NCI-H1436 treated with DMSO at 0.1 percent for 48 hours (cell line): ENCODE data around the gene FUZ.
A peak's percentile ranks its signal among the peaks of the same experiment; 100 is the strongest.

Source experiments
- DNase-seq: peaks from one replicate; lab custom pipeline; 2025; lab: John Stamatoyannopoulos, UW

Gene FUZ

GRCh38 chr19:49812997-49813861 is at the start of gene FUZ:
FUZ (minus strand) TSS chr19:49813292; CDS start chr19:49813106, 186 bp downstream.
- DNase-seq = peak; percentile 99

GRCh38 chr19:49862391-49863253 is 49.5 kb upstream of the FUZ start:
- DNase-seq = no peak

- DNase-seq = no peak
These were observed 48.7 kb upstream of the FUZ start for GRCh38 chr19:49861541-49862378.

GRCh38 chr19:49861107-49861506 is 48.0 kb upstream of the FUZ start:
- DNase-seq = no peak

GRCh38 chr19:49860336-49861102 is 47.4 kb upstream of the FUZ start:
- no peak for DNase-seq

GRCh38 chr19:49859682-49860335 is 46.7 kb upstream of the FUZ start:
- DNase-seq = no peak

- DNase-seq = no peak
These were observed 45.2 kb upstream of the FUZ start for GRCh38 chr19:49858088-49858985.

- DNase-seq = no peak
These were observed 44.7 kb upstream of the FUZ start for GRCh38 chr19:49857838-49858087.

GRCh38 chr19:49857061-49857837 is 44.2 kb upstream of the FUZ start:
- DNase-seq = no peak

GRCh38 chr19:49856574-49857021 is 43.5 kb upstream of the FUZ start:
- DNase-seq = no peak

GRCh38 chr19:49855676-49856573 is 42.8 kb upstream of the FUZ start:
- DNase-seq = no peak

GRCh38 chr19:49855277-49855675 is 42.2 kb upstream of the FUZ start:
- DNase-seq = no peak

- no peak for DNase-seq
These were observed 41.5 kb upstream of the FUZ start for GRCh38 chr19:49854378-49855263.

GRCh38 chr19:49853852-49854377 is 40.8 kb upstream of the FUZ start:
- DNase-seq = no peak

GRCh38 chr19:49852631-49853126 is 39.6 kb upstream of the FUZ start:
- no peak for DNase-seq

- DNase-seq = no peak
These were observed 38.6 kb upstream of the FUZ start for GRCh38 chr19:49851456-49852259.
